Measurements from ENCODE around the gene DMWD.

Gene DMWD

GRCh38 chr19:45785097-45785496 is 7.5 kb downstream of the DMWD start:
- no peak for DNase-seq

- DNase-seq, result no peak
Measured at GRCh38 chr19:45784096-45784495, 8.5 kb downstream of the DMWD start.

- no peak for DNase-seq
Measured at GRCh38 chr19:45782820-45783785, 9.5 kb downstream of the DMWD start.

GRCh38 chr19:45782162-45782691 is 10.4 kb downstream of the DMWD start, which contains the start of gene DMPK:
Gene DMPK, minus strand, starts transcription at chr19:45782490. Its CDS starts 138 bp downstream, at chr19:45782352.
- no peak for DNase-seq

- peak in 1 of 2 donors; percentile 13 for DNase-seq
Measured at GRCh38 chr19:45781214-45782161, 11.2 kb downstream of the DMWD start.

GRCh38 chr19:45780448-45781213 is 12.0 kb downstream of the DMWD start:
- no peak for DNase-seq

- no peak for DNase-seq
Measured at GRCh38 chr19:45780146-45780447, 12.5 kb downstream of the DMWD start.

- DNase-seq, result peak; percentile 28 to 58
Measured at GRCh38 chr19:45779231-45780145, 13.2 kb downstream of the DMWD start.

GRCh38 chr19:45778010-45778661 is 14.5 kb downstream of the DMWD start:
- no peak for DNase-seq

- no peak for DNase-seq
Measured at GRCh38 chr19:45777395-45777961, 15.2 kb downstream of the DMWD start.

GRCh38 chr19:45774765-45775164 is 17.9 kb downstream of the DMWD start:
- DNase-seq, result no peak

- DNase-seq, result no peak
Measured at GRCh38 chr19:45773384-45773783, 19.3 kb downstream of the DMWD start.

- DNase-seq, result no peak
Measured at GRCh38 chr19:45772912-45773311, 19.7 kb downstream of the DMWD start.

- DNase-seq, result no peak
Measured at GRCh38 chr19:45772130-45772840, 20.4 kb downstream of the DMWD start.

GRCh38 chr19:45771311-45771933 is 21.2 kb downstream of the DMWD start:
- no peak for DNase-seq

GRCh38 chr19:45770192-45771101 is 22.2 kb downstream of the DMWD start:
- peak; percentile 72 to 86 for DNase-seq

GRCh38 chr19:45769821-45770191 is 22.8 kb downstream of the DMWD start:
- peak in 1 of 2 donors; percentile 80 for DNase-seq
